PC-3 (cell line): ENCODE measurements around the gene ESF1. TPM values are rescaled to one million over a fixed set of nuclear protein-coding genes. Genes with fewer than 3 reads are reported as not detected.
A peak's percentile ranks its signal among the peaks of the same experiment; 100 is the strongest.

Source experiments
- ATAC-seq: fragments of 200-7000 bp; cut with Tn5 transposase; 2 replicates; pipeline ENCODE4 v1.9.1; 2020; ENCODE audit warnings: mild to moderate bottlenecking, moderate library complexity
- BruUV-seq: library from RNA; stranded (reverse); fragments of 400-500 nt; replicated peaks from 2 replicates; lab custom pipeline; 2021; lab: Mats Ljungman, UMichigan
- CTCF ChIA-PET: fragments of 300-600 bp; sonication (Branson Sonifier 250); formaldehyde crosslinking; loops from one replicate; lab custom pipeline; 2022; ENCODE audit warnings: antibody characterized with exemption; lab: Charles Lee
- POLR2A ChIA-PET: fragments of 300-600 bp; sonication (Branson Sonifier 250); formaldehyde crosslinking; loops from one replicate; lab custom pipeline; 2022; ENCODE audit warnings: antibody characterized with exemption; ENCODE audit not compliant: unreplicated experiment; lab: Charles Lee
- DNase-seq: peaks from one replicate; pipeline ENCODE4 v3.0.0-alpha.2; 2015
- H2AFZ ChIP-seq: fragments of 300-600 bp; sonication (generic); 2 replicates; pipeline ENCODE4 v1.6.0; 2016; ENCODE audit warnings: antibody characterized with exemption, low read length
- H3F3A ChIP-seq: fragments of 300-600 bp; sonication (generic); one replicate; pipeline ENCODE4 v1.6.0; 2017; ENCODE audit warnings: antibody characterized with exemption, low read length, control low read depth, mild to moderate bottlenecking; ENCODE audit not compliant: unreplicated experiment
- H3K27ac ChIP-seq: fragments of 300-600 bp; sonication (generic); 2 replicates; pipeline ENCODE4 v1.5.1; 2016; ENCODE audit warnings: mild to moderate bottlenecking, low read length
- H3K27me3 ChIP-seq: fragments of 300-600 bp; sonication (generic); 2 replicates; pipeline ENCODE4 v1.6.1; 2016; ENCODE audit warnings: low read length, mixed read lengths
- H3K36me3 ChIP-seq: fragments of 300-600 bp; sonication (generic); 2 replicates; pipeline ENCODE4 v1.6.1; 2016; ENCODE audit warnings: low read depth, mixed run types, low read length, mixed read lengths
- H3K4me1 ChIP-seq: fragments of 300-600 bp; sonication (generic); 2 replicates; pipeline ENCODE4 v1.5.1; 2016; ENCODE audit warnings: low read length; ENCODE audit not compliant: insufficient read depth
- H3K4me2 ChIP-seq: fragments of 300-600 bp; sonication (generic); 2 replicates; pipeline ENCODE4 v1.6.0; 2016; ENCODE audit warnings: low read length
- H3K4me3 ChIP-seq: fragments of 300-600 bp; sonication (generic); 2 replicates; pipeline ENCODE4 v1.5.1; 2016; ENCODE audit warnings: mild to moderate bottlenecking, low read length, mixed read lengths
- H3K79me2 ChIP-seq: fragments of 300-600 bp; sonication (generic); 2 replicates; pipeline ENCODE4 v1.6.1; 2017; ENCODE audit warnings: low read length, mixed read lengths
- H3K9ac ChIP-seq: fragments of 300-600 bp; sonication (generic); 2 replicates; pipeline ENCODE4 v1.6.0; 2016; ENCODE audit warnings: mild to moderate bottlenecking, low read length
- H3K9me2 ChIP-seq: fragments of 300-600 bp; sonication (generic); replicated peaks from 2 replicates; pipeline ENCODE4 v1.6.1; 2016; ENCODE audit warnings: mixed run types, low read length, mixed read lengths
- H3K9me3 ChIP-seq: fragments of 300-600 bp; sonication (generic); 2 replicates; pipeline ENCODE4 v1.6.1; 2016; ENCODE audit warnings: low read length, mixed read lengths
- H4K20me1 ChIP-seq: fragments of 300-600 bp; sonication (generic); 2 replicates; pipeline ENCODE4 v1.6.1; 2016; ENCODE audit warnings: low read length, mixed read lengths
- CTCF ChIP-seq: fragments of 300-600 bp; sonication (generic); conservative IDR thresholded peaks from 2 replicates; pipeline ENCODE4 v1.5.1; 2017; ENCODE audit warnings: antibody characterized with exemption, low read depth, mild to moderate bottlenecking, low read length
- EZH2 ChIP-seq: fragments of 300-600 bp; sonication (generic); IDR thresholded peaks from one replicate; pipeline ENCODE4 v1.6.1; 2017; ENCODE audit warnings: antibody characterized with exemption, mild to moderate bottlenecking, low read length; ENCODE audit not compliant: unreplicated experiment
- EZH2phosphoT487 ChIP-seq: fragments of 300-600 bp; sonication (generic); IDR thresholded peaks from 2 replicates; pipeline ENCODE4 v1.6.1; 2018; ENCODE audit warnings: mild to moderate bottlenecking, antibody characterized with exemption, low read length, borderline replicate concordance
- intact Hi-C: fragments of 100-400 bp; cut with micrococcal nuclease; formaldehyde crosslinking; loops from 2 replicates; pipeline ENCODE4 v1.9.0; 2023
- total RNA-seq: library from RNA; depleted of rRNA; stranded (reverse); fragments of >200 nt; gene quantifications from 2 replicates; pipeline ENCODE4 v1.2.3, GENCODE V29; 2014

Gene ESF1
- total RNA-seq, 1 experiment from 2014 or later, result 13.7 TPM

- DNase-seq (no peak), ATAC-seq (no peak)
- CTCF ChIA-PET, result no interaction called here
- no peak overlapping the region for H3K4me3 ChIP-seq
- no TSS peak for BruUV-seq
- no peaks in the 10 kb centered on the region for H3K9me3 ChIP-seq
- intact Hi-C loops, result no loop called here
- H3K9me2 ChIP-seq, result no peaks in the 10 kb centered on the region
- TF ChIP-seq CTCF, result no peak
- TF ChIP-seq EZH2phosphoT487, result no peak
- no peak for TF ChIP-seq EZH2
- H3K9ac ChIP-seq, result no peak overlapping the region
- POLR2A ChIA-PET, result no interaction called here
- H2AFZ ChIP-seq, result no peak overlapping the region
- H3K4me1 ChIP-seq, result no peaks in the 10 kb centered on the region; the same call in 1 of the 2 replicates
- no peak overlapping the region for H3K27ac ChIP-seq
- no peak overlapping the region for H3K4me2 ChIP-seq
- H3K27me3 ChIP-seq, result no peaks in the 10 kb centered on the region
- no peaks in the 10 kb centered on the region for H3F3A ChIP-seq
- H3K79me2 ChIP-seq, result no peaks in the 10 kb centered on the region
- H3K36me3 ChIP-seq, result no peaks in the 10 kb centered on the region
- H4K20me1 ChIP-seq, result no peaks in the 10 kb centered on the region
Measured at GRCh38 chr20:13676682-13677081, 108.0 kb downstream of the ESF1 start.

- BruUV-seq, result no TSS peak
- Histone ChIP-seq H3K9me3 (no peaks in the 10 kb centered on the region), H3K79me2 (no peaks in the 10 kb centered on the region), H3K36me3 (no peaks in the 10 kb centered on the region), H3F3A (no peaks in the 10 kb centered on the region), H3K4me1 (no peaks in the 10 kb centered on the region), H3K27me3 (peaks cover 10% of the 10 kb centered on the region; the same call in 1 of the 2 replicates), H3K4me3 (no peak overlapping the region), H4K20me1 (no peaks in the 10 kb centered on the region), H3K27ac (no peak overlapping the region), H3K9ac (no peak overlapping the region), H3K9me2 (no peaks in the 10 kb centered on the region), H3K4me2 (no peak overlapping the region), H2AFZ (no peak overlapping the region)
- CTCF ChIA-PET, result interaction anchor here (0.5 kb wide), 1 partner anchor 367 kb away, joined by 3 read pairs; no protein-coding TSS in a partner anchor
- POLR2A ChIA-PET, result no interaction called here
- ATAC-seq (no peak), DNase-seq (no peak)
- intact Hi-C loops, result no loop called here
- TF ChIP-seq CTCF (no peak), EZH2 (no peak), EZH2phosphoT487 (no peak)
Measured at GRCh38 chr20:13672690-13673089, 112.0 kb downstream of the ESF1 start.

- ChIA-PET CTCF (interaction anchor here (0.5 kb wide), 1 partner anchor 366 kb away, joined by 3 read pairs; no protein-coding TSS in a partner anchor), POLR2A (no interaction called here)
- H3K9me2 ChIP-seq, result no peaks in the 10 kb centered on the region
- ATAC-seq (peak; percentile 81), DNase-seq (peak; percentile 33)
- H3K9me3 ChIP-seq, result no peaks in the 10 kb centered on the region
- no peak overlapping the region for H2AFZ ChIP-seq
- no peaks in the 10 kb centered on the region for H3K36me3 ChIP-seq
- no TSS peak for BruUV-seq
- no peak overlapping the region for H3K27ac ChIP-seq
- no peaks in the 10 kb centered on the region for H3K4me1 ChIP-seq
- H3K4me3 ChIP-seq, result no peak overlapping the region
- no peaks in the 10 kb centered on the region for H4K20me1 ChIP-seq
- H3K4me2 ChIP-seq, result no peak overlapping the region
- no peak overlapping the region for H3K9ac ChIP-seq
- no peaks in the 10 kb centered on the region for H3K79me2 ChIP-seq
- H3K27me3 ChIP-seq, result peaks cover 10% of the 10 kb centered on the region; the same call in 1 of the 2 replicates
- no peak for TF ChIP-seq EZH2phosphoT487
- no peak for TF ChIP-seq EZH2
- no peak for TF ChIP-seq CTCF
- intact Hi-C loops, result no loop called here
- H3F3A ChIP-seq, result no peaks in the 10 kb centered on the region
Measured at GRCh38 chr20:13671916-13672378, 112.8 kb downstream of the ESF1 start.
